Activated CD4-positive, alpha-beta T cell treated with anti-CD3 and anti-CD28 coated beads, Interleukin-10, Interleukin-2, amounts not matched to agents 100 ng/mL and 50 ng/mL, durations not matched to agents 16 hours and 8 hours (primary cell): Measurements from ENCODE around the gene UBE2S.
"Not testable (repeated sequence)": the region's sequence is repeated elsewhere in the genome, so short reads cannot be mapped to it uniquely, and the experiment has no call there.

Experiments
- DNase-seq: peaks from one replicate; pipeline ENCODE4 v3.0.0-alpha.2; 2020

The UBE2S gene

DNA sequence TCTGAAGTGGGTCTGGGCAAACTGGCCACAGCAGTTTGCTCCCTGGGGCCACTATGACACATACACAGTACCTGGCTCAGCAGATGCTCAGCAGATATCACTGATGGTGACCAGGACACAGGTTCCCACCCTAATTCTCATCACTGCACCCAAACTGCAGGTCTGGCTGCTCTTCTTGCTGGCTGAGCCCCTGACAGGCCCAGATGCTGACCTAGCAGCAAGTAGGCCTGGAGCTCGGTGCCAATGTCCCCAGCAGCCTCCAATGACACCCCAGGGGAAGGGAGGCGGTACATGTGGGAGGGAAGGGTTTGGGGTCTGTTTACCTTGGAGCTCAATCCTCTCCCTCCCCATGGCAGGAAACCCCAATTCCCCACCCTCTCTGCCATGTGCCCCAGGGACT, 5.1 kb downstream of the UBE2S start:
- DNase-seq = no peak

DNA sequence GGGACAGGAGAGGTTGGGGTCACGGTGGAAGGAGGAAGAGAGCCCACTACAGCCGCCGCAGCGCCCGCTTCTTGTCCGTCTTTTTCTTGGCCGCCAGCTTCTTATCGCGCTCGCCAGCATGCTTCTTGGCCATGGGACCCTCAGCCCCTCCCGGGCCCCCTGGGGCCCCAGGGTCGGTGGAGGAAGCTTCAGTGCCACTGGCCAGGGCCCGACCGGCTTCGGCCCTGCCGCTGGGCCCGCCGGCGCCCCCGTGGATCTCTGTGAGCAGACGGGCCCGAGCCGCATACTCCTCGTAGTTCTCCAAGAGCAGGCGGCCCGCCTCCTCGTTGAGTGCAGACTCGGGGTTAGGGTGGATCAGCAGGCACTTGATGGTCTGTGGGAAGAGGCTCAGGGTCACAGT, 6.2 kb downstream of the UBE2S start:
- not testable (repeated sequence) for DNase-seq

DNA sequence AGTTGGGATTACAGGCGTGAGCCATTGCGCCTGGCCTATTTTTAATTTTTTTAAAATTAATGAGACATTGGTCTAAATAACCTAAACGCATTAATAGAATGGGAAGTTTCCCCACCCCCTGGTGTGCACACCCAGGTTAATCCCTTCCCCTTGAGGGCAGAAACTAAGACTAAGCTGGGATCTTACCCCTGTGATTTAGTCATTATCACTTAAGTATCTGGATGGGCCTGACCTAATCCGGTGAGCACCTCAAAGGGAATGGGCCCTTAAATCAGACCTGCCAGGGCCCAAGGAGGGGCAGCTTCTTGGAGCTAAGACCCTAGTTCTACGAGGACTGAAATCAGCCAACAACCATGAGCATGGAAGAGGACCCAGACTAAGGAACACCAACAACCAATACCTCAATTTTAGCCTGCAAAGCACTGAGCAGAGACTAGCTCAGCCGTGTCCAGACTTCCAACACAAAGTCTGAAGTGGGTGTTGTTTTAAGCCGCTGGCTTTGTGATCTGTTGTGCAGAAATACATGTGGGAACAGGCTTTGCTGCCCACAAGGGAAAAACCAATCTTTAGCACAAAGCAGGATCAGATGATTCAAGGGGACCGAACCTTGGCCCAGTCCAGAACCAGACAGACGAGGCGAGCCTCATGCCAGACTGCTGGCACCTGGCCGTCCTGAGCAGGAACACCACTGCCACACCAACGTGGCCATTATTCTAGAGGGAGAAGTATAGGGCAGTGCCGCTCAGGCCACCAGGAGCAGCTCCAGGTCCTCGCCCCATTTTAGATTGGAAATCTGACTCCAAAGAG, 7.1 kb downstream of the UBE2S start:
- no peak for DNase-seq

DNA sequence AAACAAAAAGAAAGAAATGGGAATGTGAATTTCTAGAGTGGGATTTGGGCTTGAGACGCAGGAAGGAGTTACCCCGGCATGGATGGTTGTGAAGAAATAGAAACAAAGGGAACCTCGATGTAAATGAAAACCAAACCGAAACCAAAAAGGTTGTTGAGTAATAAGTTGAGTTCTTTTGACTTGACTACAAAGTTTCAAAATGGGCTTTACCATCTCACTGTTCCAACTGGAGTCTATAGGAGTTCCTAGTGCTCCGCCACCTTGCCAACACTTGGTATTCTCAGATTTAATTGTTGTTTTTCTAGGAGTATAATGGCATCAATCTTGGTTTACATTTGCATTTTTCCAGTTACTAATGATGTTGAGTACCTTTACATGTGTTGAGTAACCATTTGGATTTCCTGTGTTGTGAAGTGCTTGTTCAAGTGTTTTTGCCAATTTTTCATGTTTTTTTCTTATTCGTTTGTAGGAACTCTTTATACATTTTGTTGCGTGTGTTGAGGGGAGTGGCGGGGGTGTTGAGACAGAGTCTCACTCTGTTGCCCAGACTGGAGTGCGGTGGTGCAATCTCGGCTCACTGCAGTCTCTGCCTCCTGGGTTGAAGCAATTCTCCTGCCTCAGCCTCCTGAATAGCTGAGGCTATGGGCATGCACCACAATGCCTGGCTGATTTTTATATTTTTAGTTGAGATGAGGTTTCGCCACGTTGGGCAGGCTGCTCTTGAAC, 9.2 kb downstream of the UBE2S start:
- DNase-seq = peak; percentile 70

DNA sequence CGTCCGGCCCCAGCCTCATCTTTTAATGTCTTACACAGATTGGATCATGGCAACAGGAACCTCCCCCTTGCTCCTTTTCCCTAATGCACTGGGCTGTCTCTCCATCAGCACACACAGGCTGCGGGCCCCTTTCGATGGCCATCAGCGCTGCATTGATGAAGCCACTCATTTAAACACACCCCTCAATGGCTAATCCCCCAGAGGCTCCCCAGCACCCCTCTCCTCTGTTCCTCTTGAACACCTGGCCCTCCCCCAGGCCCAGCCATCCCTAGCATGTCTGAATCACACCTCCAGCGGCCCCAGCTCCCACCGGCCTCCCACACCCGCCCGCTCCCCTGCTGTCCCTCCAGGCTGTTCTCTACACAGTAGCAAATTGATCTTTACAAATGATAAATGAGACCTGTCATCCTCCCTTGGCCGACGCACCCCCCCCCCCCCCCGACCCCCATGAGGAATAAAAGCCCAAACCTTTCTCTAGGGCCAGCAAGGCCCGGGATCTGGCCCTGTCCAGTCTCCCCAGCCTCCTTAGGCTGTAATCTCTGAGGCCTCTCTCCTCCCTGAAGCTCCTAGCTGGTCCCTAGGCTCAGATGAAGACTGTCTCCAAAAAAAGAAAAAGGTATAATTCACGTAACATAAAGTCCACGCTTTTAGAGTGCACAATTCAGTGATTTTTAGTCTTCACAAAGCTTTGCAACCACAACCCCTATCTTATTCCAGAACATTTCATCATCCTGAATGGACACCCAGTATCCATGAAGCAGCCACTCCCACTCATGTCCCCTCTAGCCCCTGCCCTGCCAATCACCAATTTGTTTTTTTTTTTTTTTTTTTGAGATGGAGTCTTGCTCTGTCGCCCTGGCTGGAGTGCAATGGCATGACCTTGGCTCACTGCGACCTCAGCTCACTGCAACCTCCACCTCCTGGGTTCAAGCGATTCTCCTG, 14.5 kb downstream of the UBE2S start:
- DNase-seq = no peak

DNA sequence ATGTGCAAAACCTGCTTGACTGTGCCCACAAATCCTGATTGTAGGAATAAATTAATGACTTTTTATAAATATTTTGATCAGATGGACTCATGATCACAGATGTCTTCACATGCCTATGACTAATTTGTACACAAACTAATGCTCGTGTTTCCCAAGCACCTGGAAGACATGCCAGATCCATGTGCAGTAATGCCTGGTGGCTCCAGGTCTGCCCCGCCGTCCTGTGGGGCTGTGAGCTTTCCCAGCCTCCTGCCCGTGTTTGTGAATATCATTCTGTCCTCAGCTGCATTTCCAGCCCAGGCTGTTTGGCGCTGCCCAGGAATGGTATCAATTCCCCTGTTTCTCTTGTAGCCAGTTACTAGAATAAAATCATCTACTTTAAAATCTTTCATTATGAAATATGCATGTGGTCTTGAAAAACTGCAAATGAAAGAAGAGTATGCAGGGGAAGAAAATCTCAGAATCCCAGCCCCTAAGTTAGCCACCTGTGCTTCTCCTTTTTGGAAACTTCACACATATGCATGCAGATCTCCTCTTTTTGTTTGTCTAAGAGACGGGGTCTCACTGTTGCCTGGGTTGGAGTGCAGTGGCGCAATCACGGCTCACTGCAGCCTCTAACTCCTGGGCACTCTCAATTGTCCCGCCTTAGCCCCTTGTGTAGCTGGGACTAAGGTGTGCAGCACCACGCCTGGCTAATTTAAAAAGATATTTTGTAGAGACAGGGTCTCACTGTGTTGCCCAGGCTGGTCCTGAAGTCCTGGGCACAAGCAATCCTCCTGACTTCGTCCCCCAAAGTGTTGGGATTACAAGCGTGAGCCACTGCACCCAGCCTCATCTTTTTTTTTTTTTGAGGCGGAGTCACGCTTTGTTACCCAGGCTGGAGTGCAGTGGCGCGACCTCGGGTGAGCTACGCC, 15.6 kb downstream of the UBE2S start:
- DNase-seq = no peak

DNA sequence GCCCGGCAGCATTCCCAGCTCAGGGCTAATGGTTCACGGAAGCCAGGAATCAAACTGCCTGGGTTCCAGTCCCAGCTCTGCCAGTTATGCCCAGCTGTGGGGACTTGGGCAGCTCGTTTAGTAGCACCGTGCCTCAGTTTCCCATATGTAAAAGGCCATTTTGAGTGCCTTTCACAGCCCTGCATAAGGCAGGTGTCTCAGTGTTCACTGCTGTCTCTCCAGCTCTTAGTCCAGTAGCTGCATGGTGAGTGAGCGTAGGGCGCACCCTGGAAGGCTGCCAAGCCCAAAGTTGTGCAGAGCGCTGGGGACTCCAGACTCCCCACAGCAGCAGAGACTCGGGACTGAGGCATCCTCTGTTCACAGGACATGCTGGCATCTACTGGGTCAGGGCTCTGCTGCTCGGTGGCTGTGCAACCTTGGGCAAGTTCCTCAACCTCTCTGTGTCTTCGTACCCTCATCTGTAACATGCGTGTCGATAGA, 16.4 kb downstream of the UBE2S start:
- no peak for DNase-seq

DNA sequence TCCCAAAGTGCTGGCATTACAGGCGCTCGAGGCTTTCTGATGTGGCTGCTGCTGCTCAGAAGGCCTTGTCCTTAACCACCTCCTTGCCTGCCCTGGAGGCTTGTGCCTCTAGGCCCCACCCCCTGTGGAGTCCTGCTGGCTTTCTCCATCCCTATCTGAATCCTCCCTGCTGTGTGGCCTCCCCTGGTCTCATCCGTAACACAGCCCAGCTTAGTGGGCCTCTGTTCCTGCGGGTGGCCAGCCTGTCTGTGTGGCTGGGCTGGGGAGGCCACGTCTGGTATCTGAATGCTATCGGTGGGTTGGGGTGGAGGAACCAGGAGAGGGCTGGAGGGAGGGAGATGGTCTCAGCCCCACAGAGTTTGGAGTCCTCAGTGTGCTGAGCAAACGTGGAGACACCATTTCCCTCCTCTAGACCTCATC, 17.1 kb downstream of the UBE2S start:
- DNase-seq = no peak

DNA sequence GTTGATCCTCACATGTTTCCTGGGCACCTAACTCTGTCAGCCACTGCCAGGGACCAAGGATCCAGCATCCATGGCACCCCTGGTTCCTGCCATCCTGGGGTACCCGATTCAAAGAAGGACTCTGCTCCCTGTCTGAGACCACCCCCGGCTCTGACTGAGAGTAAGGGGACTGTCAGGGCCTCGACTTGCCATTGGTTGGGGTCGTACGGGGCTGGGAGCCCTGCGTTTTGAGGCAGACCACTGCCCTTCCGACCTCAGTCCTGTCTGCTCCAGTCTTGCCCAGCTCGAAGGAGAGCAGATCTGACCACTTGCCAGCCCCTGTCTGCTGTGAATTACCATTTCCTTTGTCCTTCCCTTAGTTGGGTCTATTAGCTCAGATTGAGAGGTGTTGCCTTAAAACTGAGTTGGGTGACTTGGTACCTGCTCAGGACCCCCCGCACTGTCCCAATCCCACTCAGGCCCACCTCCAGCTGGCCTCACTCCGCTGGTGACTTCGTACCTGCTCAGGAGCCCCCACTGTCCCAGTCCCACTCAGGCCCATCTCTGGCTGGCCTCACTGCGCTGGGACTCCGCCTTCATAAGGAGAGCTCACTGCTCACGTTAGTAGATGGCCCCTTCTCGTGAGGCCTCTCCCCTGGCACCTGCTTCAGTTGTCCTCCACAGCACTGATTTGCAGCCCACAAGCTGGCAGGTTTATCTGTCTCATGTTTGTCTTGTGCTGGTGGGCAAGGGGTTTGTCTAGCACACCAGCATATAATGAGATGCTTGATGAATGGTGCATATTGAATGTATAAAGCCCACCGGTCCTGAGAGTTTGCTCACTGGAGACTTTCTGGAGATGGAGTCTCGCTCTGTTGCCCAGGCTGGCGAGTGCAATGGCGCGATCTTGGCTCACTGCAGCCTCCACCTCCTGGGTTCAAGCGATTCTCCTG, 17.9 kb downstream of the UBE2S start:
- DNase-seq = no peak

DNA sequence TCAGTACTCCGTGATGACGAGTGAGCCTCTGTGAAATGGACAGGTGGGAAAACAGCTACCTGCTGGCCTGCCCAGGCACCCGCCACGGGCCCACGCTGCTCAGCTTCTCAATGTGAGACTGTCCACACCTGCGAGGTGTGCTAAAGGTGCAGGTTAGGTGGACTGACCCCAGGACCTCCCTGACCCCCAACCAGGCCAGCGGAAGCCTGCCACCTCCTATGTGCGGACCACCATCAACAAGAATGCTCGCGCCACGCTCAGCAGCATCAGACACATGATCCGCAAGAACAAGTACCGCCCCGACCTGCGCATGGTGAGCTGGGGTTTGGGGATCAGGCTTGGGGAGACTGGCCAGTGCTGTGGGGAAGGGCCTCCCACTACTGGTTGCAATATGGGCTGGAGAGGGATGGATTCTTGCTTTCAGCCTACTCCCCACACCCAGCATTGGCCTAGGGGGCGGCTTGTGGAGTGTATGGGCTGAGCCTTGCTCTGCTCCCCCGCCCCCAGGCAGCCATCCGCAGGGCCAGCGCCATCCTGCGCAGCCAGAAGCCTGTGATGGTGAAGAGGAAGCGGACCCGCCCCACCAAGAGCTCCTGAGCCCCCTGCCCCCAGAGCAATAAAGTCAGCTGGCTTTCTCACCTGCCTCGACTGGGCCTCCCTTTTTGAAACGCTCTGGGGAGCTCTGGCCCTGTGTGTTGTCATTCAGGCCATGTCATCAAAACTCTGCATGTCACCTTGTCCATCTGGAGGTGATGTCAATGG, 19.7 kb downstream of the UBE2S start:
- no peak for DNase-seq

DNA sequence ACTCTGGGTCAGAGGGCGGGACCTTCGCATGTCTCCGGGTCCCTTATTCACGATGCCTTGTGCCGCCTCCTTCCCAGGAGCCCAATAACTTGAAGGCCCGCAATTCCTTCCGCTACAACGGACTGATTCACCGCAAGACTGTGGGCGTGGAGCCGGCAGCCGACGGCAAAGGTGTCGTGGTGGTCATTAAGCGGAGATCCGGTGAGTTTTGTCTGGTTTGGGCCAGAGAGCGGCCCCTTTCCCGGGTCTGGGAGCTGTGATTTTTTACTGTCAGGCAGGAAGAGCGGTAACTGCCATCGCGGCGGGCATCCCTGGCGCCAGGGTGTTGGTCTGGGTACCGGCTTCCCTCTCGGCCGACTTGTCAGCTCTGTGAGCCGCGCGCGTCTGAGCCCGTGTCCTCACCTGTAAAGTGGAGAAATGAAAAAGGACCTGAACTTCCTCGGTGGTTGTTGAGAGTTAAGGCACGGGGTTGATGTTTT, 21.1 kb downstream of the UBE2S start:
- no peak for DNase-seq

DNA sequence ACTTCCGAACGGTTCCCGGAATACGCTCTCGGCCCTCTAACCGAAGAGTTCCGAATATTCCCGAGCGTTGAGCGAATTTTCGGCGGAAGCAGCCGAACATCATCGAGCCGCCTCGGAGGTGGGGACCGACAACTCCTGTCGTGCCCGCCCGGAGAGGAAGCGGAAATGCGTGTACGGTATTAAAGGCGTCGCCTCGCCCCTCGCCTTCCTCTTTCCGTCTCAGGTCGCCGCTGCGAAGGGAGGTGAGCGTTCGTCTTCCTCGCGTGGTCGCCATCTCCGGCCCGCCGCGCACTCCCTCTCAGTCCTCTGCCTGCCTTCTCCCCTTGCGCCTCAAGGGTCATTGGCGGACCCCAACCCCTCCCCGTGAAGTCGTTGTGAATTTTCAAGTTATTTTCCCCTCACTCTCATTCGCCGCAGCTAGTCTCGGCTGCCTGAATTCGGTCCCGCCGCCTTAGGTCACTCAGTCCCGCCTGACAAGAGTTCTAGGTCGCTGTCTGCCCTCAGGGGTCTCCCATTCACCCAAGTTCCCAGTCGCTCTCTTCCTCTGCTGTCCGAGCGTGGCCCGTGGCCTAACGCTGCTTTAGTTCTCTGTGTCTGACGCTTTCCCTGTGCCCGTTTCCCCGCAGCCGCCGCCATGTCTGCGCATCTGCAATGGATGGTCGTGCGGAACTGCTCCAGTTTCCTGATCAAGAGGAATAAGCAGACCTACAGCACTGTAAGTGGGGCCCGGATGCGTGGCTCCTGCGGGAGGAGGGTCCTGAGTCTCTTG, 21.7 kb downstream of the UBE2S start, which contains the start of gene RPL28:
TSS of gene RPL28 (plus strand) at position 209 of the 769 bp plus-strand sequence. CDS start at position 635, 426 bp downstream.
- DNase-seq = peak; percentile 99

DNA sequence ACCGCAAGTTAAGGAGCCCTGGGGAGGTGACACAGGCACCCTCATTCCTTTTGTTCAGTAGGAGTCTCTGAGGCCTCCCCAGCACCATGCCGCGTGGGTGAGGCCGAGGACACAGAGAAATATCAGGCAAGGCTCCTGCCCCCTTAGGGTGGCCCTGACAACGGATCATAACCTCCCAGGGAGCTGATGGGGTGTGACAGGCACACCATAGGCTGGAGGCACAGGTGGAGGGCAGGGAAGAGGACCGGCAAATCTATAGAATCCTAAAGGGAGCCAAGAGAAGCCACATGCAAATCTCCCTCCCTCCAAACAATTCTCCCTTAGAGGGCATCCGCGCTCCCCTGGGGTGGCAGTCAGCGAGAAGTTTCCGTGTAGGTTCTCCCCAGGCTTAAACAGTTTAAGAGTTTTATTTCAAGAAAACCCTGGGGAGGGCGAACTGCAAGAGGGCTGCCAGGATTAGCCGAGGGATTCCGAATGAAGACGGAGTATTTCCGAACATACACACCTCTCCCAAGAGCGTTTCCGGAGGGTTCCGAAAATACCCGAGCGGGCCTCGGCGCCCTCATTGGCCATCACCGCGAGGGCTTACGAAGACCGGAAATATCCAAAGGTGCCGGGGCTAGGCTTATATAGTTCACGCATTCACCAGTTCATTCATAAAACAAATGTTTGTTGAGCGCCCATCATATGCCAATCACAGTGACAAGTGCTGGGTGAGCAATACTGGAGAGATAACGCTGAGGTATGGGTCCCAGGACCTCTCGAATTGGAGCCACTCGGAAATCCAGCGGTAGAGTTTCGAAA, 22.5 kb downstream of the UBE2S start:
- DNase-seq = peak; percentile 98

DNA sequence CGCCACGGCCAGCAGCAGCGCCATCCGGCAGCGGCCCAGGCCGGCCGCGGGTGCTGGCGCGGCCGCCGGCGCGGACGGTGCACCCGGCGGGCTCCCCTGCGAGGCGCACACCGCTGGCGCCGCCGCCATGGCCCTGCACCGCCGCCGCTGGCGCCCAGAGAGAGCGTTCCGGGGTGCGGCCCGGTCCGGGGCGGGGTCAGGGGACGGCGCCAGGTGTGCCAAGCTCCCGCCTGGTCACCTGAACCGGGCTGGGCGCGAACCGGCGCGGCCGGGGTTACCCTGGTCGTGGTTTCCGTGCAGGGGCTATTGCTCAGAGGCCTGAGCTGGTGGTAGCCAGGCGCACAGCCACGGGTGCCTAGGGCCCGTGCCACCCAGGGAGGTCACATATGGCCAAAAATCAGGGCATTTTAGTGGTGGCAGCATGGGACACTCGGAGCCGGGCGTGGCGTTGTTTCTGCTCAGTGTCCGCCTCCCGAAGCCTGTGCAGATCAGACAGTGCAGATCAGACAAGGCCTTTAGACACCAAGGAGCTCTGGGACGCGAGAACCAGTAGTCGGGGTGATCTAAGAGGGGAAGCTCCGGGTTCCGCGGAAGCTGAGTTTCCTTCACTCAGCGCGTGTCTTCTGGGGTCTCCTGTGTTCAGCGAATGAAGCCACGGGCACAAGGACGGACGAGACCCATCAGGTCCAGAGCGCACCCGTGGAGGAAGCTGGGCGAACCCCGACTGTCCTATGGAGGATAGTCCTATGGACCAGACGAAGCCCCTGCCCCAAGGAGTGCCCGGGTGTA, 23.3 kb downstream of the UBE2S start, which contains the start of gene TMEM238:
TSS of gene TMEM238 (minus strand) at position 162 of the 789 bp plus-strand sequence. CDS start at position 129, 33 bp downstream.
- peak; percentile 62 for DNase-seq

DNA sequence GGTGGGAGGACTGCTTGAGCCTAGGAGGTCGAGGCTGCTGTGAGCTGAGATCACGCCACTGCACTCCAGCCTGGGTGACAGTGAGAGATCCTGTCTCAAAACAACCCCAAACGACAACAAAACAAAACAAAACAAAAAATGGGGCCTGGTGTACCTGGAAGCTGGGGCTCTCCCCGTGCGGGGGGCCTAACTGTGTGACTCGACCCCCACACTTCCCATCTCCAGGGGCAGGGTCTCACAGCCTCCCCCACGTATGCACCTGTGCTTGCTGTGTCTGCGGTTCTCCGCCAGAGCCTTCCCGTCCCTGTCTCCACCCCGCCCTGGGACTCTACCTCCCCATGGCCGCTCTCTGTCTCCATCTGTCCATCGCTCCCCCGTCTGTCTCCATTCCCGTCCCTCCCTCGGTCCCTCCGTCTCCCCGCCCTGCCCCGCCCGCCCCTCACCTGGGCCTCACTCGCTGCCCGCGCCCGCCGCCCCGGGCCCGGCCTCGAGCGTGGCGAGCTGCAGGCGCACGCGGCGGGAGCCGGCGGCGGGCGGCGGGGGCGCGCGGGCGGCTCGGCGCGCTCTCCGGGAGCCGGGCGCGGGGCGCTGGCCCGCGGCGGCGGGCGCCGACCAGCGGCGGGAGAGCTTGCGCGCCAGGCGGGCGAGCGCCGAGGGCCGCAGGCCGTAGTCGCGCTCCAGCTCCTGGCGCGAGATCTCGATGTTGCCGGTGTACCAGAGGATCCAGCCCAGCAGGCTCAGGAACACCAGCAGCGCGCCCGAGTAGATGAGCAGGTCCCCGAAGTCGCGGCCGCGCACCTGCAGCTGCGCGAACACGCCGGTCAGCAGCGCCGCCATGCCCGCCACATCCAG, 24.1 kb downstream of the UBE2S start:
- DNase-seq = peak; percentile 67

DNA sequence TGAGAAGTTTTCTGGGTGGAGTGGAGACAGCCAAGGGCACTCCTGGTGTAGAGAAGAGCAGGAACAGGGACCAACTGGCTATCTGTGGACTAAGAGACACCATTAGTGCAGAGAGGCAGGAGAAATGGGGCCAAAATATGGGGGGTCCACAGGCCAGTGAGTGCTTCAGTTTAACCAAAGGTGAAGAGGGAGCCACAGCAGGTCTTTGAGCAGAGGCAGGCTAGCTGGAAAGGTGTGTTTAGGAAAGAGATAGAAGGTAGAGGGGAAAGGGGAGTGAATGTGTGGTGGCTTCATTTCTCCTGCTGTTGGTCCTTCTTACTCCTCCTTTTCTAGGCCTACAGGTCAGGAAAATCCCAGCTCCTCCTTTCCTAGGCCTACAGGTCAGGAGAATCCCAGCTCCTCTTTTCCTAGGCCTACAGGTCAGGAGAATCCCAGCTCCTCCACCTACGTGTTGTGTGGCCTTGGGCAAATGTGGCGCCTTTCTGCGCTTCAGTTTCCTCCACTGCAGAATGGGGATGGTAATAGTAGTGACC, 25.0 kb downstream of the UBE2S start:
- DNase-seq = no peak
